Karpas-422 (cell line): ENCODE measurements around the gene TNFAIP8. TPM values are rescaled to one million over a fixed set of nuclear protein-coding genes. Genes with fewer than 3 reads are reported as not detected.
"Not testable (repeated sequence)": the region's sequence is repeated elsewhere in the genome, so short reads cannot be mapped to it uniquely, and the experiment has no call there.

Experiments
- DNase-seq: peaks from one replicate; pipeline ENCODE4 v3.0.0-alpha.2; 2015
- H2AFZ ChIP-seq: fragments of 200-600 bp; sonication (generic); 2 replicates; pipeline ENCODE4 v1.6.1; 2014; ENCODE audit warnings: antibody characterized with exemption, low read length, mixed read lengths
- H3K27ac ChIP-seq: fragments of 200-600 bp; sonication (generic); 2 replicates; pipeline ENCODE4 v1.5.1; 2014; ENCODE audit warnings: mild to moderate bottlenecking, low read length, moderate library complexity
- H3K27me3 ChIP-seq: fragments of 200-600 bp; sonication (generic); 2 replicates; pipeline ENCODE4 v1.6.1; 2014; ENCODE audit warnings: low read length, mixed read lengths
- H3K36me3 ChIP-seq: fragments of 200-600 bp; sonication (generic); 2 replicates; pipeline ENCODE4 v1.6.1; 2014; ENCODE audit warnings: low read length, mixed read lengths; ENCODE audit not compliant: insufficient read depth
- H3K4me1 ChIP-seq: fragments of 200-600 bp; sonication (generic); 2 replicates; pipeline ENCODE4 v1.6.1; 2014; ENCODE audit warnings: mild to moderate bottlenecking, low read length, mixed read lengths
- H3K4me2 ChIP-seq: fragments of 200-600 bp; sonication (generic); 2 replicates; pipeline ENCODE4 v1.6.1; 2014; ENCODE audit warnings: low read length, low read depth, mild to moderate bottlenecking; ENCODE audit not compliant: poor library complexity, severe bottlenecking
- H3K4me3 ChIP-seq: fragments of 200-600 bp; sonication (generic); 2 replicates; pipeline ENCODE4 v1.5.1; 2014; ENCODE audit warnings: mild to moderate bottlenecking, antibody characterized with exemption, low read length, mixed read lengths
- H3K79me2 ChIP-seq: fragments of 200-600 bp; sonication (generic); 2 replicates; pipeline ENCODE4 v1.6.1; 2014; ENCODE audit warnings: mild to moderate bottlenecking, low read length, mixed read lengths
- H3K9ac ChIP-seq: fragments of 200-600 bp; sonication (generic); 2 replicates; pipeline ENCODE4 v1.6.0; 2014; ENCODE audit warnings: low read length
- H3K9me2 ChIP-seq: fragments of 200-600 bp; sonication (generic), shearing (Covaris generic); replicated peaks from 2 replicates; pipeline ENCODE4 v1.6.0; 2014; ENCODE audit warnings: mild to moderate bottlenecking, low read length, moderate library complexity; ENCODE audit not compliant: insufficient read depth
- H3K9me3 ChIP-seq: fragments of 300-700, 200-600 bp; sonication (generic); 2 replicates; pipeline ENCODE4 v1.6.1; 2014; ENCODE audit warnings: low read length, mixed read lengths
- H4K20me1 ChIP-seq: fragments of 200-600 bp; sonication (generic); 2 replicates; pipeline ENCODE4 v1.6.1; 2014; ENCODE audit warnings: mild to moderate bottlenecking, antibody characterized with exemption, low read length, low read depth; ENCODE audit not compliant: insufficient read depth
- total RNA-seq: library from RNA; depleted of rRNA; stranded (reverse); fragments of >200 nt; shearing (Covaris generic); gene quantifications from 2 replicates; pipeline ENCODE4 v1.2.3, GENCODE V29; 2014; ENCODE audit warnings: low replicate concordance

The TNFAIP8 gene
- total RNA-seq, 1 experiment from 2014 or later: 58.7 TPM

- H3K27ac ChIP-seq: no peak overlapping the region
- H3K9me3 ChIP-seq: no peaks in the 10 kb centered on the region
- no peaks in the 10 kb centered on the region for H3K36me3 ChIP-seq
- peak overlapping the region; percentile 38; the same call in 1 of the 2 replicates for H3K9ac ChIP-seq
- no peaks in the 10 kb centered on the region for H3K9me2 ChIP-seq
- H3K4me1 ChIP-seq: peaks cover 32% of the 10 kb centered on the region
- no peak overlapping the region for H3K4me3 ChIP-seq
- H2AFZ ChIP-seq: peak overlapping the region; percentile 59; the same call in 1 of the 2 replicates
- H3K4me2 ChIP-seq: peak overlapping the region; percentile 17
- H4K20me1 ChIP-seq: no peaks in the 10 kb centered on the region
- H3K79me2 ChIP-seq: no peaks in the 10 kb centered on the region
- DNase-seq: peak; percentile 62
- no peaks in the 10 kb centered on the region for H3K27me3 ChIP-seq
These were observed 64.3 kb downstream of the TNFAIP8 start for GRCh38 chr5:119420169-119420568.

GRCh38 chr5:119426057-119426456 lies 70.2 kb downstream of the TNFAIP8 start:
- Histone ChIP-seq H3K4me1 (no peaks in the 10 kb centered on the region), H3K9ac (no peak overlapping the region), H3K36me3 (no peaks in the 10 kb centered on the region), H3K27me3 (no peaks in the 10 kb centered on the region), H3K4me2 (no peak overlapping the region), H3K9me3 (no peaks in the 10 kb centered on the region), H3K79me2 (no peaks in the 10 kb centered on the region), H2AFZ (no peak overlapping the region), H3K9me2 (no peaks in the 10 kb centered on the region), H3K27ac (no peak overlapping the region), H3K4me3 (no peak overlapping the region), H4K20me1 (no peaks in the 10 kb centered on the region)
- DNase-seq: no peak

GRCh38 chr5:119427060-119427459 lies 71.2 kb downstream of the TNFAIP8 start:
- Histone ChIP-seq H3K9me2 (no peaks in the 10 kb centered on the region), H3K9ac (no peak overlapping the region), H3K79me2 (no peaks in the 10 kb centered on the region), H4K20me1 (no peaks in the 10 kb centered on the region), H3K4me1 (no peaks in the 10 kb centered on the region), H3K9me3 (no peaks in the 10 kb centered on the region), H3K36me3 (no peaks in the 10 kb centered on the region), H3K4me2 (no peak overlapping the region), H3K27me3 (no peaks in the 10 kb centered on the region), H3K27ac (no peak overlapping the region), H2AFZ (no peak overlapping the region), H3K4me3 (no peak overlapping the region)
- no peak for DNase-seq

GRCh38 chr5:119427596-119427995 lies 71.8 kb downstream of the TNFAIP8 start:
- H2AFZ ChIP-seq, H3K36me3 ChIP-seq, H3K79me2 ChIP-seq, H3K4me2 ChIP-seq, H4K20me1 ChIP-seq, DNase-seq, H3K27ac ChIP-seq, H3K9me2 ChIP-seq, H3K9me3 ChIP-seq, H3K9ac ChIP-seq, H3K27me3 ChIP-seq, H3K4me3 ChIP-seq, H3K4me1 ChIP-seq: not testable (repeated sequence)

- H3K4me1 ChIP-seq, H3K27ac ChIP-seq, H3K27me3 ChIP-seq, H2AFZ ChIP-seq, DNase-seq, H3K9ac ChIP-seq, H3K9me3 ChIP-seq, H3K9me2 ChIP-seq, H3K4me3 ChIP-seq, H3K79me2 ChIP-seq, H3K4me2 ChIP-seq, H3K36me3 ChIP-seq, H4K20me1 ChIP-seq: not testable (repeated sequence)
These were observed 72.3 kb downstream of the TNFAIP8 start for GRCh38 chr5:119428166-119428565.

GRCh38 chr5:119428574-119428973 lies 72.8 kb downstream of the TNFAIP8 start:
- H3K4me3 ChIP-seq, H3K9me3 ChIP-seq, H3K79me2 ChIP-seq, H3K36me3 ChIP-seq, H3K27me3 ChIP-seq, H2AFZ ChIP-seq, H3K9ac ChIP-seq, H4K20me1 ChIP-seq, H3K4me1 ChIP-seq, DNase-seq, H3K27ac ChIP-seq, H3K4me2 ChIP-seq, H3K9me2 ChIP-seq: not testable (repeated sequence)

- not testable (repeated sequence) for H3K9ac ChIP-seq, H3K27me3 ChIP-seq, H3K9me3 ChIP-seq, H3K36me3 ChIP-seq, H3K79me2 ChIP-seq, H3K9me2 ChIP-seq, H2AFZ ChIP-seq, DNase-seq, H3K4me3 ChIP-seq, H3K27ac ChIP-seq, H3K4me2 ChIP-seq, H4K20me1 ChIP-seq
- H3K4me1 ChIP-seq: peaks cover 10% of the 10 kb centered on the region
These were observed 76.9 kb downstream of the TNFAIP8 start for GRCh38 chr5:119432674-119433237.

GRCh38 chr5:119435436-119436132 lies 79.8 kb downstream of the TNFAIP8 start:
- peak overlapping the region; percentile 87 for H2AFZ ChIP-seq

More at GRCh38 chr5:119435436-119436132, 79.8 kb downstream of the TNFAIP8 start:
- Histone ChIP-seq H3K27me3 (no peaks in the 10 kb centered on the region), H3K9ac (peak overlapping the region; percentile 52), H3K27ac (no peak overlapping the region), H3K9me3 (no peaks in the 10 kb centered on the region), H4K20me1 (no peaks in the 10 kb centered on the region), H3K79me2 (no peaks in the 10 kb centered on the region), H3K4me2 (peak overlapping the region; percentile 61), H3K4me1 (peaks cover 21% of the 10 kb centered on the region), H3K4me3 (peak overlapping the region; percentile 33; the same call in 1 of the 2 replicates), H3K36me3 (no peaks in the 10 kb centered on the region), H3K9me2 (no peaks in the 10 kb centered on the region)
- peak; percentile 93 for DNase-seq
